Spleen (tissue), 11 donors: Measurements from ENCODE around the gene LRP1B. TPM values are rescaled to one million over a fixed set of nuclear protein-coding genes. Genes with fewer than 3 reads are reported as not detected.

Experiments used
- DNase-seq: peaks from one replicate; pipeline ENCODE4 v3.0.0-alpha.2; 2020
- H3K27ac ChIP-seq, 8 donors: fragments of 200-600 bp; sonication (generic) in 7 of 8; 1 replicate in 4 of 8; 2 replicates in 4 of 8; pipeline versions ENCODE4 v1.5.0 to v1.8.0; 2016 to 2021; ENCODE audit warnings: inconsistent platforms in 4 of 8, mild to moderate bottlenecking in 4 of 8, moderate library complexity in 1 of 8
- H3K27me3 ChIP-seq, 7 donors: fragments of 200-600 bp; sonication (generic) in 6 of 7; replicated peaks in 1 of 7; 1 replicate in 4 of 7; 2 replicates in 3 of 7; pipeline versions ENCODE4 v1.5.0 to v1.8.0; 2016 to 2021; ENCODE audit warnings: inconsistent platforms in 3 of 7, mild to moderate bottlenecking in 1 of 7
- H3K36me3 ChIP-seq, 6 donors: fragments of 200-600 bp; sonication (generic) in 5 of 6; 1 replicate in 4 of 6; 2 replicates in 2 of 6; pipeline versions ENCODE4 v1.5.0 to v1.8.0; 2016 to 2021; ENCODE audit warnings: inconsistent platforms in 2 of 6
- H3K4me1 ChIP-seq, 6 donors: fragments of 200-600 bp; sonication (generic) in 5 of 6; 1 replicate in 3 of 6; 2 replicates in 3 of 6; pipeline versions ENCODE4 v1.5.0 to v1.8.0; 2016 to 2021; ENCODE audit warnings: inconsistent platforms in 3 of 6
- H3K4me3 ChIP-seq, 8 donors: fragments of 200-600 bp; sonication (generic) in 7 of 8; 1 replicate in 4 of 8; 2 replicates in 4 of 8; pipeline versions ENCODE4 v1.5.0 to v1.8.0; 2016 to 2021; ENCODE audit warnings: inconsistent platforms in 4 of 8, mild to moderate bottlenecking in 4 of 8, moderate library complexity in 2 of 8
- H3K9me3 ChIP-seq, 8 donors: fragments of 200-600 bp; sonication (generic) in 7 of 8; 1 replicate in 4 of 8; 2 replicates in 4 of 8; pipeline versions ENCODE4 v1.5.0 to v1.8.0; 2016 to 2021; ENCODE audit warnings: inconsistent platforms in 4 of 8
- CTCF ChIP-seq, 11 experiments: fragments of 200-600 bp in 7 of 11; fragments of 450-650 bp in 4 of 11; sonication (generic) in 4 of 11; IDR thresholded peaks in 8 of 11; conservative IDR thresholded peaks in 3 of 11; 1 replicate in 7 of 11; 2 replicates in 4 of 11; pipeline versions ENCODE4 v1.4.0 to v1.8.0; 2016 to 2021; ENCODE audit warnings: antibody characterized with exemption in 11 of 11, inconsistent platforms in 4 of 11, mild to moderate bottlenecking in 1 of 11
- POLR2A ChIP-seq, 3 donors: fragments of 450-650 bp; IDR thresholded peaks; one replicate each; pipeline ENCODE4 v1.5.1; 2017; ENCODE audit warnings: antibody characterized with exemption in 3 of 3, mild to moderate bottlenecking in 1 of 3
- POLR2AphosphoS5 ChIP-seq, 3 donors: sonication (generic); formaldehyde crosslinking; IDR thresholded peaks; one replicate each; pipeline ENCODE4 v1.5.1; 2017; ENCODE audit warnings: antibody characterized with exemption in 3 of 3
- WGBS, 5 donors: extraction: QIAGEN DNeasy Blood & Tissue Kit in 3 of 5; methylation state at CpG; one replicate each; pipeline versions ENCODE4 v1.1.5 to v1.1.7; 2013 to 2018; 5-methylcytosine and 5-hydroxymethylcytosine counted together
- intact Hi-C: fragments of 100-400 bp; cut with DNase I; formaldehyde crosslinking; loops from one replicate; pipeline ENCODE4 v1.15.0; 2023; ENCODE audit warnings: low total_unique reads
- polyA plus RNA-seq, 3 donors: library from polyadenylated mRNA; stranded (reverse); fragments of 200-250 nt; gene quantifications; one replicate each; pipeline ENCODE4 v1.2.1, GENCODE V29; 2013
- total RNA-seq, 7 donors: library from RNA; depleted of rRNA in 3 of 7; stranded (reverse); fragments of >200 nt in 3 of 7; fragmentation: NEBNext Ultra II Directional in 4 of 7; extraction: Animal tissue kit (Norgen Biotek cat#: 25700) in 4 of 7; gene quantifications; one replicate each; pipeline versions ENCODE4 v1.1.0 to v1.2.1, GENCODE V29; 2016 to 2021
- donor health status: healthy with polysubstance abuse.
- donor health status: DM: no; HTN: no; CAD: no; lungs with moderate emphysema.
- donor health status: DM: no; HTN: no; CAD: no.
- donor health status: Bipolar disorder and iron deficiency.
- donor health status: healthy.
- donor health status: DM: no; HTN: no; CAD: no.
- donor health status: DM: yes; HTN: yes; CAD: no.

The LRP1B gene
- total and polyA plus RNA-seq, 10 donors = 0.02 to 0.85 (median 0.08) TPM; not detected in 2

GRCh38 chr2:141810148-141810547, 320.7 kb downstream of the LRP1B start:
- intact Hi-C loops = no loop called here
- WGBS, 5 donors = 66 to 83% (median 74%) methylated on average over 7 of the region's 7 CpGs
- no peak overlapping the region for H3K27ac ChIP-seq

GRCh38 chr2:141806090-141806489, 324.7 kb downstream of the LRP1B start:
- WGBS, 5 donors = 71 to 83% (median 73%) methylated on average over 1 of the region's 1 CpG
- Histone ChIP-seq H3K4me3 (no peak overlapping the region), H3K4me1 (no peaks in the 10 kb centered on the region), H3K27me3 (no peaks in the 10 kb centered on the region), H3K9me3 (peaks cover 0 to 12% (median 0%) of the 10 kb centered on the region in 8 donors), H3K27ac (no peak overlapping the region), H3K36me3 (no peaks in the 10 kb centered on the region)
- TF ChIP-seq CTCF (IDR thresholded peaks at IDR 0.05 in 8 of 11, conservative IDR thresholded peaks at IDR 0.05 in 3 of 11) = no peak
- TF ChIP-seq POLR2A (IDR thresholded peaks at IDR 0.05) = no peak
- no peak for TF ChIP-seq POLR2AphosphoS5 (IDR thresholded peaks at IDR 0.05)
- intact Hi-C loops = no loop called here
- no peak for DNase-seq

More at GRCh38 chr2:141810148-141810547, 320.7 kb downstream of the LRP1B start:
- Histone ChIP-seq H3K36me3 (no peaks in the 10 kb centered on the region), H3K9me3 (peaks cover 0 to 25% (median 19%) of the 10 kb centered on the region in 8 donors), H3K27me3 (no peaks in the 10 kb centered on the region), H3K4me1 (no peaks in the 10 kb centered on the region), H3K4me3 (no peak overlapping the region)
- no peak for TF ChIP-seq POLR2AphosphoS5 (IDR thresholded peaks at IDR 0.05)
- no peak for TF ChIP-seq CTCF (IDR thresholded peaks at IDR 0.05 in 8 of 11, conservative IDR thresholded peaks at IDR 0.05 in 3 of 11)
- TF ChIP-seq POLR2A (IDR thresholded peaks at IDR 0.05) = no peak
- DNase-seq = no peak

- H3K27me3 ChIP-seq = no peaks in the 10 kb centered on the region
- H3K4me3 ChIP-seq = no peak overlapping the region
- no peak overlapping the region for H3K27ac ChIP-seq
- 82 to 90% (median 86%) methylated on average over 3 of the region's 3 CpGs for WGBS, 5 donors
- no peaks in the 10 kb centered on the region for H3K36me3 ChIP-seq
- no peaks in the 10 kb centered on the region for H3K4me1 ChIP-seq
- no peak for TF ChIP-seq POLR2A (IDR thresholded peaks at IDR 0.05)
- no peak for TF ChIP-seq POLR2AphosphoS5 (IDR thresholded peaks at IDR 0.05)
- TF ChIP-seq CTCF (IDR thresholded peaks at IDR 0.05 in 8 of 11, conservative IDR thresholded peaks at IDR 0.05 in 3 of 11) = no peak
- intact Hi-C loops = no loop called here
- no peak for DNase-seq
- peaks cover 0 to 12% (median 0%) of the 10 kb centered on the region in 8 donors for H3K9me3 ChIP-seq
Observed at GRCh38 chr2:141805302-141805701, 325.5 kb downstream of the LRP1B start.

GRCh38 chr2:141796449-141796848, 334.4 kb downstream of the LRP1B start:
- no peaks in the 10 kb centered on the region for H3K36me3 ChIP-seq
- no peak overlapping the region for H3K4me3 ChIP-seq
- intact Hi-C loops = no loop called here
- H3K27me3 ChIP-seq = no peaks in the 10 kb centered on the region
- H3K9me3 ChIP-seq = no peaks in the 10 kb centered on the region
- no peak for DNase-seq
- no peak for TF ChIP-seq POLR2AphosphoS5 (IDR thresholded peaks at IDR 0.05)
- TF ChIP-seq POLR2A (IDR thresholded peaks at IDR 0.05) = no peak
- no peak for TF ChIP-seq CTCF (IDR thresholded peaks at IDR 0.05 in 8 of 11, conservative IDR thresholded peaks at IDR 0.05 in 3 of 11)
- no peaks in the 10 kb centered on the region for H3K4me1 ChIP-seq
- H3K27ac ChIP-seq = no peak overlapping the region
